Measurements from ENCODE around the gene PCYT1B. TPM values are rescaled to one million over a fixed set of nuclear protein-coding genes. Genes with fewer than 3 reads are reported as not detected.

PCYT1B gene
- polyA plus RNA-seq, 3 donors: 0.15 TPM; not detected in 2

GRCh38 chrX:24550166-24550565 is 97.0 kb downstream of the PCYT1B start:
- no CpG with 5 or more reads among the region's 5 CpGs for WGBS (ENCODE audit: insufficient coverage)
- peaks cover 11 to 20% of the 10 kb centered on the region in 2 donors for H3K4me1 ChIP-seq (ENCODE audit: control insufficient read depth in 1 of 2, insufficient read depth in 2 of 2, low read length in 2 of 2)
- H3K27ac Mint-ChIP-seq: no peak overlapping the region
- peaks cover 0 to 5% of the 10 kb centered on the region in 2 donors for H3K36me3 Mint-ChIP-seq
- no peaks in the 10 kb centered on the region for H3K9me3 ChIP-seq (replicated peaks in 1 of 2; ENCODE audit: control insufficient read depth in 1 of 2, insufficient read depth in 1 of 2, low read length in 2 of 2)
- peaks cover 25% of the 10 kb centered on the region for H3K4me1 Mint-ChIP-seq
- H3K79me2 ChIP-seq (ENCODE audit: insufficient read depth, low read length): no peaks in the 10 kb centered on the region
- H3K4me3 ChIP-seq (replicated peaks in 1 of 3; ENCODE audit: low read depth in 2 of 3, low read length in 3 of 3): no peak overlapping the region
- no peak overlapping the region for H3K27ac ChIP-seq (ENCODE audit: low read depth in 1 of 2, low read length in 2 of 2)
- H2AFZ ChIP-seq (ENCODE audit: insufficient read depth, low read depth, low read length, poor library complexity, severe bottlenecking): no peak overlapping the region
- H3K9me3 Mint-ChIP-seq: peaks cover 0 to 10% (median 2%) of the 10 kb centered on the region in 7 donors
- no peak overlapping the region for H3K4me2 ChIP-seq (replicated peaks; ENCODE audit: extremely low read depth, low read length, poor library complexity, severe bottlenecking)
- peaks cover 0 to 6% (median 0%) of the 10 kb centered on the region in 3 donors for H3K27me3 Mint-ChIP-seq (ENCODE audit: low read depth in 3 of 3)
- no peak overlapping the region for H3K9ac ChIP-seq (ENCODE audit: insufficient read depth, low read length, poor library complexity, severe bottlenecking)
- intact Hi-C loops (cut with micrococcal nuclease): no loop called here
- no peaks in the 10 kb centered on the region for H3K27me3 ChIP-seq (ENCODE audit: control insufficient read depth in 2 of 2, insufficient read depth in 2 of 2, low read length in 2 of 2)
- no peaks in the 10 kb centered on the region for H4K20me1 ChIP-seq (ENCODE audit: insufficient read depth, low read length)
- no peak overlapping the region for H3K4me3 Mint-ChIP-seq
- TF ChIP-seq CTCF (IDR thresholded peaks at IDR 0.05): no peak
- DNase-seq: no peak
- no peaks in the 10 kb centered on the region for H3K36me3 ChIP-seq (replicated peaks in 1 of 2; ENCODE audit: control insufficient read depth in 1 of 2, insufficient read depth in 2 of 2, low read length in 2 of 2)

- H3K79me2 ChIP-seq (ENCODE audit: insufficient read depth, low read length): no peaks in the 10 kb centered on the region
These were observed 99.2 kb downstream of the PCYT1B start for GRCh38 chrX:24547961-24548360.

More at GRCh38 chrX:24547961-24548360, 99.2 kb downstream of the PCYT1B start:
- H3K27ac Mint-ChIP-seq: no peak overlapping the region
- Histone ChIP-seq H3K9me3 (replicated peaks in 1 of 2; ENCODE audit: control insufficient read depth in 1 of 2, insufficient read depth in 1 of 2, low read length in 2 of 2) (no peaks in the 10 kb centered on the region), H3K9ac (ENCODE audit: insufficient read depth, low read length, poor library complexity, severe bottlenecking) (no peak overlapping the region), H3K4me3 (replicated peaks in 1 of 3; ENCODE audit: low read depth in 2 of 3, low read length in 3 of 3) (no peak overlapping the region), H3K36me3 (replicated peaks in 1 of 2; ENCODE audit: control insufficient read depth in 1 of 2, insufficient read depth in 2 of 2, low read length in 2 of 2) (no peaks in the 10 kb centered on the region), H3K27ac (ENCODE audit: low read depth in 1 of 2, low read length in 2 of 2) (no peak overlapping the region), H4K20me1 (ENCODE audit: insufficient read depth, low read length) (no peaks in the 10 kb centered on the region), H3K4me2 (replicated peaks; ENCODE audit: extremely low read depth, low read length, poor library complexity, severe bottlenecking) (no peak overlapping the region), H2AFZ (ENCODE audit: insufficient read depth, low read depth, low read length, poor library complexity, severe bottlenecking) (no peak overlapping the region), H3K27me3 (ENCODE audit: control insufficient read depth in 2 of 2, insufficient read depth in 2 of 2, low read length in 2 of 2) (no peaks in the 10 kb centered on the region), H3K4me1 (ENCODE audit: control insufficient read depth in 1 of 2, insufficient read depth in 2 of 2, low read length in 2 of 2) (peaks cover 0 to 5% of the 10 kb centered on the region in 2 donors)
- intact Hi-C loops (cut with micrococcal nuclease): no loop called here
- H3K4me1 Mint-ChIP-seq: peaks cover 4% of the 10 kb centered on the region
- H3K4me3 Mint-ChIP-seq: no peak overlapping the region
- peaks cover 9 to 17% of the 10 kb centered on the region in 2 donors for H3K36me3 Mint-ChIP-seq
- no peak for TF ChIP-seq CTCF (IDR thresholded peaks at IDR 0.05)
- peaks cover 0 to 1% (median 0%) of the 10 kb centered on the region in 7 donors for H3K9me3 Mint-ChIP-seq
- no peak for DNase-seq
- no CpG with 5 or more reads among the region's 1 CpG for WGBS (ENCODE audit: insufficient coverage)
- peaks cover 0 to 6% (median 0%) of the 10 kb centered on the region in 3 donors for H3K27me3 Mint-ChIP-seq (ENCODE audit: low read depth in 3 of 3)

All from CD14-positive monocyte (primary cell).